ENCODE measurements around the gene COX10. TPM values are rescaled to one million over a fixed set of nuclear protein-coding genes. Genes with fewer than 3 reads are reported as not detected.

The COX10 gene
- total RNA-seq, 1 experiment from 2014 or later = 13.4 TPM

DNA sequence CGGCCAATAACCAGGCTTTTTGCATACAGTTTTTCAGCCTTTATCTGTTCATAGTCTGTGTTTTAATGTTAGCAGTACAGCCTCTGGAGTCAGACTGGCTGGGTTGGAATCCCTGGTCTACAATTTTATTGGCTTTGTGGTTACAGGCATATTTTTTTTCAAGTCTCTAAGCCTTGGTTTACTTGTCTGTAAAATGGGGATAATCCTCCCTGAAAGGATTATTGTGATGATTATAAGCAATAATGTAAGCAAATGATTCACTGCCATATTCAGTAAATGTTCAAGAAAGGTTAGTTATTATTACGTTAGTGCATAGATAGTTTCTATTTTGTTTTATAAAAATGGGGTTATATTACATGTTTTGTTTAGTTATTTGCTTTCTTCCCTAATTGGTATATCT, 15.7 kb downstream of the COX10 start:
- no peaks in the 10 kb centered on the region for H3K4me1 ChIP-seq (ENCODE audit: control insufficient read depth, insufficient read depth, low read length)
- ChIA-PET CTCF (no interaction called here), POLR2A (no interaction called here)
- H3K9me3 ChIP-seq (ENCODE audit: control insufficient read depth, insufficient read depth, low read depth, low read length) = no peaks in the 10 kb centered on the region
- TF ChIP-seq, protein P1, sequence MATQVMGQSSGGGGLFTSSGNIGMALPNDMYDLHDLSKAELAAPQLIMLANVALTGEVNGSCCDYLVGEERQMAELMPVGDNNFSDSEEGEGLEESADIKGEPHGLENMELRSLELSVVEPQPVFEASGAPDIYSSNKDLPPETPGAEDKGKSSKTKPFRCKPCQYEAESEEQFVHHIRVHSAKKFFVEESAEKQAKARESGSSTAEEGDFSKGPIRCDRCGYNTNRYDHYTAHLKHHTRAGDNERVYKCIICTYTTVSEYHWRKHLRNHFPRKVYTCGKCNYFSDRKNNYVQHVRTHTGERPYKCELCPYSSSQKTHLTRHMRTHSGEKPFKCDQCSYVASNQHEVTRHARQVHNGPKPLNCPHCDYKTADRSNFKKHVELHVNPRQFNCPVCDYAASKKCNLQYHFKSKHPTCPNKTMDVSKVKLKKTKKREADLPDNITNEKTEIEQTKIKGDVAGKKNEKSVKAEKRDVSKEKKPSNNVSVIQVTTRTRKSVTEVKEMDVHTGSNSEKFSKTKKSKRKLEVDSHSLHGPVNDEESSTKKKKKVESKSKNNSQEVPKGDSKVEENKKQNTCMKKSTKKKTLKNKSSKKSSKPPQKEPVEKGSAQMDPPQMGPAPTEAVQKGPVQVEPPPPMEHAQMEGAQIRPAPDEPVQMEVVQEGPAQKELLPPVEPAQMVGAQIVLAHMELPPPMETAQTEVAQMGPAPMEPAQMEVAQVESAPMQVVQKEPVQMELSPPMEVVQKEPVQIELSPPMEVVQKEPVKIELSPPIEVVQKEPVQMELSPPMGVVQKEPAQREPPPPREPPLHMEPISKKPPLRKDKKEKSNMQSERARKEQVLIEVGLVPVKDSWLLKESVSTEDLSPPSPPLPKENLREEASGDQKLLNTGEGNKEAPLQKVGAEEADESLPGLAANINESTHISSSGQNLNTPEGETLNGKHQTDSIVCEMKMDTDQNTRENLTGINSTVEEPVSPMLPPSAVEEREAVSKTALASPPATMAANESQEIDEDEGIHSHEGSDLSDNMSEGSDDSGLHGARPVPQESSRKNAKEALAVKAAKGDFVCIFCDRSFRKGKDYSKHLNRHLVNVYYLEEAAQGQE (IDR thresholded peaks at IDR 0.05; ENCODE audit: insufficient read depth in 1 of 2, low read depth in 2 of 2, low read length in 1 of 2) = no peak
- TF ChIP-seq, protein P2, sequence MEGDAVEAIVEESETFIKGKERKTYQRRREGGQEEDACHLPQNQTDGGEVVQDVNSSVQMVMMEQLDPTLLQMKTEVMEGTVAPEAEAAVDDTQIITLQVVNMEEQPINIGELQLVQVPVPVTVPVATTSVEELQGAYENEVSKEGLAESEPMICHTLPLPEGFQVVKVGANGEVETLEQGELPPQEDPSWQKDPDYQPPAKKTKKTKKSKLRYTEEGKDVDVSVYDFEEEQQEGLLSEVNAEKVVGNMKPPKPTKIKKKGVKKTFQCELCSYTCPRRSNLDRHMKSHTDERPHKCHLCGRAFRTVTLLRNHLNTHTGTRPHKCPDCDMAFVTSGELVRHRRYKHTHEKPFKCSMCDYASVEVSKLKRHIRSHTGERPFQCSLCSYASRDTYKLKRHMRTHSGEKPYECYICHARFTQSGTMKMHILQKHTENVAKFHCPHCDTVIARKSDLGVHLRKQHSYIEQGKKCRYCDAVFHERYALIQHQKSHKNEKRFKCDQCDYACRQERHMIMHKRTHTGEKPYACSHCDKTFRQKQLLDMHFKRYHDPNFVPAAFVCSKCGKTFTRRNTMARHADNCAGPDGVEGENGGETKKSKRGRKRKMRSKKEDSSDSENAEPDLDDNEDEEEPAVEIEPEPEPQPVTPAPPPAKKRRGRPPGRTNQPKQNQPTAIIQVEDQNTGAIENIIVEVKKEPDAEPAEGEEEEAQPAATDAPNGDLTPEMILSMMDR (IDR thresholded peaks at IDR 0.05) = no peak
- TF ChIP-seq SIN3A (IDR thresholded peaks at IDR 0.05; ENCODE audit: borderline replicate concordance, insufficient read depth, low read depth, low read length) (no peak), POLR2AphosphoS5 (IDR thresholded peaks at IDR 0.05; ENCODE audit: low read depth, low read length) (no peak), TCF7L2 (IDR thresholded peaks at IDR 0.05; ENCODE audit: low read depth, low read length) (no peak)
- in situ Hi-C loops (cut with HindIII; ENCODE audit: low pct_unique_long_range_greater_than_20kb, low sequenced_read_pairs) = no loop called here
- no peak overlapping the region for H3K4me3 ChIP-seq (ENCODE audit: low read depth in 2 of 2, low read length in 2 of 2)
- H3K36me3 ChIP-seq (ENCODE audit: control insufficient read depth, insufficient read depth, low read length) = 0 out of 2 replicates have a peak, but pooled peaks cover 2% of the 10 kb centered on the region
- intact Hi-C loops (cut with micrococcal nuclease; ENCODE audit: unreplicated experiment) = no loop called here
- H3K27ac ChIP-seq (ENCODE audit: low read length) = no peak overlapping the region
- no TSS peak for BruUV-seq (replicated peaks)
- DNase-seq (ENCODE audit: low read depth, low spot score) (no peak), ATAC-seq (no peak)
- no peaks in the 10 kb centered on the region for H3K27me3 ChIP-seq (ENCODE audit: control insufficient read depth, insufficient read depth, low read length)

DNA sequence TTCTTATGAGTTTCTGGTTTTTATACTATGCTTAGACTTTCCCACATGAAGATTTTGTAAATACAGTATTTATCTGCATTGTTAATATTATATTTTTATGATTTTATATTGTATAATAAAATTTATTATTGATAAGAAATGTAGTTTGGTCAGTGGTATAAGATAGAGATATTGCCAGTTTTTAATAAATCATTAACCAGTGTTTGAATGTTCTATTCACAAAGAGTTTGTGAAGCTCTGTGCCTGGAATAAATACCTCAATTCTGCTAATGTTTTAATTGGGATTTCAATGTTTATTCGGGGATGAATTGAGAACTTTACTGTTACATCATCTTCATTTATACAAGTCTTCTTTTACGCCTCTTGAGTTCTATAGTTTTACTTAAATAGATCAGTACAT, 16.9 kb downstream of the COX10 start:
- H3K36me3 ChIP-seq (ENCODE audit: control insufficient read depth, insufficient read depth, low read length) = 0 out of 2 replicates have a peak, but pooled peaks cover 2% of the 10 kb centered on the region
- TF ChIP-seq, protein P1 (IDR thresholded peaks at IDR 0.05; ENCODE audit: insufficient read depth in 1 of 2, low read depth in 2 of 2, low read length in 1 of 2) = no peak
- TF ChIP-seq, protein P2 (IDR thresholded peaks at IDR 0.05) = no peak
- TF ChIP-seq SIN3A (IDR thresholded peaks at IDR 0.05; ENCODE audit: borderline replicate concordance, insufficient read depth, low read depth, low read length) (no peak), TCF7L2 (IDR thresholded peaks at IDR 0.05; ENCODE audit: low read depth, low read length) (no peak), POLR2AphosphoS5 (IDR thresholded peaks at IDR 0.05; ENCODE audit: low read depth, low read length) (no peak)
- DNase-seq (ENCODE audit: low read depth, low spot score) = no peak
- H3K4me1 ChIP-seq (ENCODE audit: control insufficient read depth, insufficient read depth, low read length) = no peaks in the 10 kb centered on the region
- intact Hi-C loops (cut with micrococcal nuclease; ENCODE audit: unreplicated experiment) = no loop called here
- no peaks in the 10 kb centered on the region for H3K27me3 ChIP-seq (ENCODE audit: control insufficient read depth, insufficient read depth, low read length)
- H3K9me3 ChIP-seq (ENCODE audit: control insufficient read depth, insufficient read depth, low read depth, low read length) = no peaks in the 10 kb centered on the region
- H3K4me3 ChIP-seq (ENCODE audit: low read depth in 2 of 2, low read length in 2 of 2) = no peak overlapping the region
- no TSS peak for BruUV-seq (replicated peaks)
- CTCF ChIA-PET = no interaction called here
- in situ Hi-C loops (cut with HindIII; ENCODE audit: low pct_unique_long_range_greater_than_20kb, low sequenced_read_pairs) = no loop called here
- no peak for ATAC-seq
- POLR2A ChIA-PET = no interaction called here
- H3K27ac ChIP-seq (ENCODE audit: low read length) = no peak overlapping the region
